ENCODE results near the gene NAALADL2.

The NAALADL2 gene

DNA sequence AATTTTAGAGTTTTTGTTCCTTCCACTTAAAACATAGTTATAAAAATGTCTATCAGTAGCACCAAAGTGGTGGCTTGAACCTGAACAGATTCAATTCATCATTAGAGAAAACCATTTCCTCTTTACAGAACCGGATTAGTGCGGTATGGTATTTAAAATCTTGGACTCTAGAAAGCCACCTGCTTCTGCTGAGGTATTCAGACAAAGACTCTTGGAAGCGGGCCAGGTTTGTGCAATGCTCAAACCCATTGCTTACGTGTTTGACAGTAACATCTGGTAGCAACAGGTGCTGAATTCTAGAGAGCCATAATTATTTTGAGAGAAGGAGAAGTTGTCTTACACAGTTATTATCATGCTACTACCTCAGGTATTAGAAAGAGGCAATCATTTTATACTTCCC, 290.5 kb downstream of the NAALADL2 start:
- POLR2A ChIA-PET = no interaction called here
- H3K36me3 ChIP-seq (ENCODE audit: control insufficient read depth in 4 of 4, insufficient read depth in 4 of 4, low read length in 3 of 4) = no peaks in the 10 kb centered on the region
- H3K9me3 ChIP-seq (ENCODE audit: control extremely low read depth in 1 of 5, control insufficient read depth in 4 of 5, insufficient read depth in 2 of 5, low read depth in 1 of 5, low read length in 4 of 5) = no peaks in the 10 kb centered on the region
- peak; percentile 46 to 90 (median 82) for DNase-seq
- no peak overlapping the region for H3K4me3 ChIP-seq (ENCODE audit: control insufficient read depth in 1 of 7, extremely low read depth in 1 of 7, insufficient read depth in 4 of 7, low read depth in 2 of 7, low read length in 6 of 7)
- WGBS (ENCODE audit: insufficient coverage) = 17% methylated on average over 3 of the region's 4 CpGs
- H3K27me3 ChIP-seq (replicated peaks in 2 of 5; ENCODE audit: control insufficient read depth in 4 of 5, insufficient read depth in 5 of 5, low read length in 4 of 5) = no peaks in the 10 kb centered on the region
- H3K27ac ChIP-seq (ENCODE audit: insufficient read depth in 1 of 2, low read depth in 1 of 2, low read length in 2 of 2, poor library complexity in 1 of 2, severe bottlenecking in 2 of 2) = no peak overlapping the region
- CTCF ChIA-PET = interaction anchor here (0.7 kb wide), 1 partner anchor 9 kb away, joined by 3 read pairs; no protein-coding TSS in a partner anchor
- peaks cover 0 to 5% (median 0%) of the 10 kb centered on the region in 4 experiments for H3K4me1 ChIP-seq (ENCODE audit: control extremely low read depth in 1 of 4, control insufficient read depth in 4 of 4, insufficient read depth in 4 of 4, low read length in 3 of 4)

DNA sequence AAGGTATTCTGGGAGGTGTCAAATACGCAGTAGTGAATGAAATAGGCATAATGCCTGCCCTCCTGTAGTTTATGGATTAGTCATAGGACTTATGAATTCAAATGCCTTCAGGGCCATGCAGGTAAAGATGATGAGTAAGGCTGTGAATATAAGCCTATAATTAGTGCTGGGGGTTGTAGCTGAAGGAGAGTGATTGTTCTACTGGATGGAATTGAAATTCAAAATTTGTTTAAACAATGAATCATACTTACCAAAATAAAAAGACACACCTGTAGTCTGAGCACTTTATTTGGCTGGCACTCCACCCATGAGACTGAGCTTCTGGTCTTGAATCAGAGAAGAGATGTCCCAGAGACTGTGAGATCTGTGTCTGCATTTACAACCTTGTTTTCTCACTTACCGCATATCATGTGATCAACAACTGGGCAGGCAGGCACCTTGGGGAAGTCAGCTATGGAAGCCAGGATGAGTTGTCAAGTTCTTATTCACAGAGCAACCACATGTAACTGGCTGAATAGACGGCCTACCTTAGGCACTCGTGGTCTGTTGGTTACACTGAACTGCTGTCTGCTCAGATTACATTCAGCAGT, 291.8 kb downstream of the NAALADL2 start:
- Histone ChIP-seq H3K36me3 (ENCODE audit: control insufficient read depth in 4 of 4, insufficient read depth in 4 of 4, low read length in 3 of 4) (no peaks in the 10 kb centered on the region), H3K27me3 (replicated peaks in 2 of 5; ENCODE audit: control insufficient read depth in 4 of 5, insufficient read depth in 5 of 5, low read length in 4 of 5) (no peaks in the 10 kb centered on the region), H3K27ac (ENCODE audit: insufficient read depth in 1 of 2, low read depth in 1 of 2, low read length in 2 of 2, poor library complexity in 1 of 2, severe bottlenecking in 2 of 2) (no peak overlapping the region), H3K4me1 (ENCODE audit: control extremely low read depth in 1 of 4, control insufficient read depth in 4 of 4, insufficient read depth in 4 of 4, low read length in 3 of 4) (peaks cover 0 to 5% (median 0%) of the 10 kb centered on the region in 4 experiments), H3K4me3 (ENCODE audit: control insufficient read depth in 1 of 7, extremely low read depth in 1 of 7, insufficient read depth in 4 of 7, low read depth in 2 of 7, low read length in 6 of 7) (no peak overlapping the region), H3K9me3 (ENCODE audit: control extremely low read depth in 1 of 5, control insufficient read depth in 4 of 5, insufficient read depth in 2 of 5, low read depth in 1 of 5, low read length in 4 of 5) (no peaks in the 10 kb centered on the region)
- 71% methylated on average over 4 of the region's 4 CpGs for WGBS (ENCODE audit: insufficient coverage)
- ChIA-PET POLR2A (no interaction called here), CTCF (no interaction called here)
- DNase-seq = peak in 2 of 3 donors; percentile 18 to 38

GRCh38 chr3:175153595-175153994, 294.5 kb downstream of the NAALADL2 start:
- no peak overlapping the region for H3K27ac ChIP-seq (ENCODE audit: insufficient read depth in 1 of 2, low read depth in 1 of 2, low read length in 2 of 2, poor library complexity in 1 of 2, severe bottlenecking in 2 of 2)
- WGBS (ENCODE audit: insufficient coverage) = no CpG with 5 or more reads among the region's 2 CpGs

GRCh38 chr3:175155172-175155571, 296.0 kb downstream of the NAALADL2 start:
- POLR2A ChIA-PET = no interaction called here
- Histone ChIP-seq H3K4me1 (ENCODE audit: control extremely low read depth in 1 of 4, control insufficient read depth in 4 of 4, insufficient read depth in 4 of 4, low read length in 3 of 4) (no peaks in the 10 kb centered on the region), H3K9me3 (ENCODE audit: control extremely low read depth in 1 of 5, control insufficient read depth in 4 of 5, insufficient read depth in 2 of 5, low read depth in 1 of 5, low read length in 4 of 5) (no peaks in the 10 kb centered on the region), H3K27ac (ENCODE audit: insufficient read depth in 1 of 2, low read depth in 1 of 2, low read length in 2 of 2, poor library complexity in 1 of 2, severe bottlenecking in 2 of 2) (no peak overlapping the region), H3K27me3 (replicated peaks in 2 of 5; ENCODE audit: control insufficient read depth in 4 of 5, insufficient read depth in 5 of 5, low read length in 4 of 5) (no peaks in the 10 kb centered on the region), H3K4me3 (ENCODE audit: control insufficient read depth in 1 of 7, extremely low read depth in 1 of 7, insufficient read depth in 4 of 7, low read depth in 2 of 7, low read length in 6 of 7) (no peak overlapping the region), H3K36me3 (ENCODE audit: control insufficient read depth in 4 of 4, insufficient read depth in 4 of 4, low read length in 3 of 4) (no peaks in the 10 kb centered on the region)
- DNase-seq = no peak
- CTCF ChIA-PET = no interaction called here
- WGBS (ENCODE audit: insufficient coverage) = 93% methylated on average over 2 of the region's 2 CpGs

More at GRCh38 chr3:175153595-175153994, 294.5 kb downstream of the NAALADL2 start:
- Histone ChIP-seq H3K27me3 (replicated peaks in 2 of 5; ENCODE audit: control insufficient read depth in 4 of 5, insufficient read depth in 5 of 5, low read length in 4 of 5) (no peaks in the 10 kb centered on the region), H3K36me3 (ENCODE audit: control insufficient read depth in 4 of 4, insufficient read depth in 4 of 4, low read length in 3 of 4) (no peaks in the 10 kb centered on the region), H3K4me1 (ENCODE audit: control extremely low read depth in 1 of 4, control insufficient read depth in 4 of 4, insufficient read depth in 4 of 4, low read length in 3 of 4) (peaks cover 0 to 5% (median 0%) of the 10 kb centered on the region in 4 experiments), H3K4me3 (ENCODE audit: control insufficient read depth in 1 of 7, extremely low read depth in 1 of 7, insufficient read depth in 4 of 7, low read depth in 2 of 7, low read length in 6 of 7) (no peak overlapping the region), H3K9me3 (ENCODE audit: control extremely low read depth in 1 of 5, control insufficient read depth in 4 of 5, insufficient read depth in 2 of 5, low read depth in 1 of 5, low read length in 4 of 5) (no peaks in the 10 kb centered on the region)
- DNase-seq = no peak
- POLR2A ChIA-PET = no interaction called here
- CTCF ChIA-PET = no interaction called here

- H3K9me3 ChIP-seq (ENCODE audit: control extremely low read depth in 1 of 5, control insufficient read depth in 4 of 5, insufficient read depth in 2 of 5, low read depth in 1 of 5, low read length in 4 of 5) = no peaks in the 10 kb centered on the region
- no peaks in the 10 kb centered on the region for H3K36me3 ChIP-seq (ENCODE audit: control insufficient read depth in 4 of 4, insufficient read depth in 4 of 4, low read length in 3 of 4)
- ChIA-PET POLR2A (no interaction called here), CTCF (no interaction called here)
- no peak for DNase-seq
- H3K27ac ChIP-seq (ENCODE audit: insufficient read depth in 1 of 2, low read depth in 1 of 2, low read length in 2 of 2, poor library complexity in 1 of 2, severe bottlenecking in 2 of 2) = no peak overlapping the region
- no peaks in the 10 kb centered on the region for H3K27me3 ChIP-seq (replicated peaks in 2 of 5; ENCODE audit: control insufficient read depth in 4 of 5, insufficient read depth in 5 of 5, low read length in 4 of 5)
- H3K4me1 ChIP-seq (ENCODE audit: control extremely low read depth in 1 of 4, control insufficient read depth in 4 of 4, insufficient read depth in 4 of 4, low read length in 3 of 4) = no peaks in the 10 kb centered on the region
- no peak overlapping the region for H3K4me3 ChIP-seq (ENCODE audit: control insufficient read depth in 1 of 7, extremely low read depth in 1 of 7, insufficient read depth in 4 of 7, low read depth in 2 of 7, low read length in 6 of 7)
Observed at GRCh38 chr3:175159202-175159601, 300.1 kb downstream of the NAALADL2 start.

- Histone ChIP-seq H3K36me3 (ENCODE audit: control insufficient read depth in 4 of 4, insufficient read depth in 4 of 4, low read length in 3 of 4) (no peaks in the 10 kb centered on the region), H3K27me3 (replicated peaks in 2 of 5; ENCODE audit: control insufficient read depth in 4 of 5, insufficient read depth in 5 of 5, low read length in 4 of 5) (no peaks in the 10 kb centered on the region), H3K27ac (ENCODE audit: insufficient read depth in 1 of 2, low read depth in 1 of 2, low read length in 2 of 2, poor library complexity in 1 of 2, severe bottlenecking in 2 of 2) (no peak overlapping the region), H3K4me3 (ENCODE audit: control insufficient read depth in 1 of 7, extremely low read depth in 1 of 7, insufficient read depth in 4 of 7, low read depth in 2 of 7, low read length in 6 of 7) (no peak overlapping the region), H3K4me1 (ENCODE audit: control extremely low read depth in 1 of 4, control insufficient read depth in 4 of 4, insufficient read depth in 4 of 4, low read length in 3 of 4) (no peaks in the 10 kb centered on the region), H3K9me3 (ENCODE audit: control extremely low read depth in 1 of 5, control insufficient read depth in 4 of 5, insufficient read depth in 2 of 5, low read depth in 1 of 5, low read length in 4 of 5) (no peaks in the 10 kb centered on the region)
- DNase-seq = no peak
- ChIA-PET CTCF (interaction anchor here (1.0 kb wide), 1 partner anchor 19 kb away, joined by 3 read pairs; no protein-coding TSS in a partner anchor), POLR2A (no interaction called here)
- WGBS (ENCODE audit: insufficient coverage) = 83% methylated on average over 2 of the region's 5 CpGs
Observed at GRCh38 chr3:175161291-175161690, 302.2 kb downstream of the NAALADL2 start.

DNA sequence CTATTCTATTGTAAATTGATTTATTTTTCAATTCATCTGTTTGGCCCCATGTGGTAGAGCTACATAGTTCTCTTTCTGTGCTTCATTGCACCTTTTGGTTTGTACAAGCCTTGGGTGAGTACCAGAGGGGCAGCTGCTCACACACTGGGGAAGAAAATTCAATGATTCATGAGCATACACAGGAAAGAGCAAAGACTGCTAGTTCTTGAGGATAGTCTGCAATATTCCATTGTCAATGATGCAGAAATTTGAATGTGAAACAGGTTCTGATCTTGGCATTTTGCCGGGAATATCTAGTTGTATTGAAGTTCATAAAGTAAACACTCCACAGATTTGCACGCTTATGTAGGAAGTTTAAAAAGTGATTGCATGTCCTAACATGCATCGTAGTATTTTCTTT, 304.6 kb downstream of the NAALADL2 start:
- Histone ChIP-seq H3K9me3 (ENCODE audit: control extremely low read depth in 1 of 5, control insufficient read depth in 4 of 5, insufficient read depth in 2 of 5, low read depth in 1 of 5, low read length in 4 of 5) (no peaks in the 10 kb centered on the region), H3K27ac (ENCODE audit: insufficient read depth in 1 of 2, low read depth in 1 of 2, low read length in 2 of 2, poor library complexity in 1 of 2, severe bottlenecking in 2 of 2) (no peak overlapping the region), H3K27me3 (replicated peaks in 2 of 5; ENCODE audit: control insufficient read depth in 4 of 5, insufficient read depth in 5 of 5, low read length in 4 of 5) (no peaks in the 10 kb centered on the region), H3K4me1 (ENCODE audit: control extremely low read depth in 1 of 4, control insufficient read depth in 4 of 4, insufficient read depth in 4 of 4, low read length in 3 of 4) (no peaks in the 10 kb centered on the region), H3K4me3 (ENCODE audit: control insufficient read depth in 1 of 7, extremely low read depth in 1 of 7, insufficient read depth in 4 of 7, low read depth in 2 of 7, low read length in 6 of 7) (no peak overlapping the region), H3K36me3 (ENCODE audit: control insufficient read depth in 4 of 4, insufficient read depth in 4 of 4, low read length in 3 of 4) (no peaks in the 10 kb centered on the region)
- ChIA-PET POLR2A (no interaction called here), CTCF (no interaction called here)
- DNase-seq = no peak
- WGBS (ENCODE audit: insufficient coverage) = 100% methylated on average over 1 of the region's 3 CpGs

Data from common myeloid progenitor, CD34-positive (primary cell).